GM19193 (cell line): ENCODE measurements around the gene E2F3.
A peak's percentile ranks its signal among the peaks of the same experiment; 100 is the strongest.

ENCODE experiments used
- POLR2A ChIP-seq: IDR thresholded peaks from 4 replicates; pipeline ENCODE4 v1.6.1; 2011; ENCODE audit not compliant: insufficient read depth, insufficient read length; ENCODE audit errors: extremely low read depth

E2F3 gene

GRCh38 chr6:20389066-20389465 is 12.6 kb upstream of the E2F3 start:
- no peak for TF ChIP-seq POLR2A

GRCh38 chr6:20393297-20393696 is 8.4 kb upstream of the E2F3 start:
- no peak for TF ChIP-seq POLR2A

DNA sequence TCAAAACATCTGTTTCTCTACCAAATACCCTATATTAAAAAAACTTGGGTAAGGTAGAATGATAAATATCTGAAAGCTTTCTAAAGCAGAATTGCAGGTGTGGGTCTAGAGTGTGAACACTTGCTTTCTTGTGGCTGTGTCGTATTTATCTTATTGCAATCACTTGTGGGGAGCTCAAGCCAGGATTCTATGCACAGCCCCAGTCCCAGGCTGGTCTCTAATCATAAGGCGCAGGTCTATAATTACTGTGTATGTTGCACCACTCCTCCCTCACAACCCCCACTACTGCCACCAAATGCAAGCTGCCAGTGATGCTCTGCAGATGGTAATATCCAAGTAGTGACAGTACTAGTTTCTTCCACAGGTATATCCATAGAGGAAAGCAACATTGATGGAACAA is 2.2 kb upstream of the E2F3 start:
- no peak for TF ChIP-seq POLR2A

- TF ChIP-seq POLR2A = no peak
Measured at GRCh38 chr6:20400456-20401204, 1.0 kb upstream of the E2F3 start.

DNA sequence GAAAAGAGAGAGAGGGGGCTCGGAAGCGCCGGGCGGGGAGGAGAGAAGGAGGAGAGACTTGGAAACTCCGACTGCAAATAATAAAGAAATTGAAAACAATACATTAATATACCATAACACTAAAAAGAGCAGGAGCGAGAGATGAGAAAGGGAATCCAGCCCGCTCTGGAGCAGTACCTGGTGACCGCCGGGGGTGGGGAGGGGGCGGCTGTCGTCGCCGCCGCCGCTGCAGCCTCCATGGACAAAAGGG is 338 bp downstream of the E2F3 start:
- TF ChIP-seq POLR2A = no peak

- TF ChIP-seq POLR2A = peak; percentile 60
Measured at GRCh38 chr6:20402342-20403069, 827 bp downstream of the E2F3 start.

GRCh38 chr6:20403070-20403765 is 1.5 kb downstream of the E2F3 start:
- TF ChIP-seq POLR2A = peak; percentile 45

- TF ChIP-seq POLR2A = no peak
Measured at GRCh38 chr6:20403766-20404640, 2.3 kb downstream of the E2F3 start.

DNA sequence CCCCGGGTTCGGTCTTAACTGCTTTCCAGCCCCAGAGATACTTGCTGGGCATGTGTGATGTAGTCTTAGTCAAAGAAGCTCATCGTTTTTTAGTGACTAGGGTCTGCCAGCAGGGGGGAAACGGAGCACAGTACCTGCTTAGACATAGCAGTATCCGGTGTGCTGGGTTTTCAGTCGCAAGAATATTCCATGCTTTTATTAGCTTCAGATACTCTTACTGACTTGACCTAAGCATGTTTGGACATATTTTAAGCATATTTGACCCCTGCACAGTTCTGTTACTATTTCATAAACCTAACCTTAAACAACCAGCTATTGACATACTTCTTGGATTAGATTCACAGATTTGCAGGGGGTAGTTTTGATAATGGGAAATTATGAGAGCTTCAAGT is 3.0 kb downstream of the E2F3 start:
- no peak for TF ChIP-seq POLR2A

DNA sequence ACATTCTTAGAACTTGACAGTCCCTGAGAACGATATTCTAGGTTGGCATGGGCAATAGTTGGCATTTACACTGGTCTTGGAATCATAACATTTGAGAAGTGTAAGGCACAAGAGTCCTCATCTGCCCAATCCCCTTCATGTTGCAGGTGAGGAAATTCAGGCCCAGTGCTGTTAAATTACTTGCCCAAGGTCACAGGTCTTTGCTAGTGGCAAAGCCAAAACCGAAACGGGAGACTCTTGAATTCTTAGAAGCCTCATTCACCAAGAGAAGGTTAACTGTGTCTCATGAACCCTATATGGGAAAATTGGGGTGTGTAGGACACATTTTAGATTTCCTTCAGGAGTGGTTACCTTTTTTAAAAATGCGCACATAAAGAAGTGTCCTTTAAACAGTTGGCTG is 7.2 kb downstream of the E2F3 start:
- TF ChIP-seq POLR2A = no peak

DNA sequence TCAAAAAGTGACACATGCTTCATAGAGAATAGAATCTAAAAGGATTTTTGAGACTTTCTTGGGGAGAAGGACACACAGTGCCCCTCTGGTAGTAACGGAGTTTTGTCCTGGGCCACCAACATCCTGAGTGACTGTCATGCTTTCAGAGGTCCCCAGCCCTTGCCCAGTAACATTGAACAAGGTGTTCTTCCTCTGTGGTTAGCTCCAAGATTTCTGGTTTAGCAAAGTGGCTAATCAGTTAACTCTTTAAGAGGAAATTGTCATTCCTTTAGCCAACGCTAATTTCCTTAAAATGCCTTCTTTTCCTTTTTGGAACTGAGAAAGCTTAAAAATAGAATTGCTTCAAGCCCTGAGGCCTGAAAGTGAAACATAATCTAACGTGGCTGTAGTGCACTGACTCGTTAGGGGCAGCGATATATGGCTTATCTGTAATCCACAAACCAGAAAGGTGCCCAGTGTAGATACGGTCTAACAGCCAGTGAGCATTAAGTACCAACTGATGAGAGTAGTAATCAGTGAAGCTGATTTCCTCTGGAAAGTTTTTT is 7.8 kb downstream of the E2F3 start:
- no peak for TF ChIP-seq POLR2A

- TF ChIP-seq POLR2A = no peak
Measured at GRCh38 chr6:20411544-20411943, 9.9 kb downstream of the E2F3 start.

GRCh38 chr6:20411953-20412681 is 10.4 kb downstream of the E2F3 start:
- TF ChIP-seq POLR2A = no peak

GRCh38 chr6:20412682-20413073 is 11.0 kb downstream of the E2F3 start:
- TF ChIP-seq POLR2A = no peak
